Mucosa of descending colon (tissue), 3 donors: Measurements from ENCODE around the gene CNDP2. TPM values are rescaled to one million over a fixed set of nuclear protein-coding genes. Genes with fewer than 3 reads are reported as not detected.
A peak's percentile ranks its signal among the peaks of the same experiment; 100 is the strongest.

Experiments
- ATAC-seq: fragments of 200-7000 bp; cut with Tn5 transposase; one replicate; pipeline ENCODE4 v1.9.1; 2020; ENCODE audit warnings: mild to moderate bottlenecking, moderate library complexity
- DNase-seq, 3 donors: peaks; one replicate each; pipeline ENCODE4 v3.0.0-alpha.2; 2020
- H3K36me3 ChIP-seq: fragments of 200-600 bp; one replicate; pipeline ENCODE4 v1.8.0; 2021; ENCODE audit warnings: low read depth, mild to moderate bottlenecking
- H3K4me1 ChIP-seq: fragments of 200-600 bp; one replicate; pipeline ENCODE4 v1.8.0; 2021; ENCODE audit warnings: low read depth, mild to moderate bottlenecking
- H3K4me3 ChIP-seq: fragments of 200-600 bp; one replicate; pipeline ENCODE4 v1.8.0; 2021; ENCODE audit warnings: mild to moderate bottlenecking
- H3K9me3 ChIP-seq: fragments of 200-600 bp; one replicate; pipeline ENCODE4 v1.8.0; 2021; ENCODE audit warnings: mild to moderate bottlenecking
- intact Hi-C, 2 donors: fragments of 100-400 bp; cut with DNase I in 1 of 2; cut with micrococcal nuclease in 1 of 2; formaldehyde crosslinking; loops; one replicate each; pipeline versions ENCODE4 v1.11.0 to v1.11.1; 2022; cut with DNase I, micrococcal nuclease
- total RNA-seq, 3 donors: library from RNA; stranded (reverse); fragmentation: NEBNext Ultra II Directional in 2 of 3; extraction: Animal tissue kit (Norgen Biotek cat#: 25700) in 2 of 3; gene quantifications; one replicate each; pipeline versions ENCODE4 v1.2.1 to v1.2.4, GENCODE V29; 2021 to 2023
- TF ChIP-seq, protein P1 (sequence below): fragments of 200-600 bp; IDR thresholded peaks from one replicate; pipeline ENCODE4 v1.8.0; 2022; ENCODE audit warnings: antibody characterized with exemption, mild to moderate bottlenecking
- donor health status: DM: no; HTN: no; CAD: no; lungs with moderate emphysema.
- donor health status: DM: no; HTN: no; CAD: no.
- donor health status: DM: no; HTN: yes; CAD: no.

The CNDP2 gene
- total RNA-seq, 3 donors from 2014 or later = 148 to 263 (median 244) TPM

DNA sequence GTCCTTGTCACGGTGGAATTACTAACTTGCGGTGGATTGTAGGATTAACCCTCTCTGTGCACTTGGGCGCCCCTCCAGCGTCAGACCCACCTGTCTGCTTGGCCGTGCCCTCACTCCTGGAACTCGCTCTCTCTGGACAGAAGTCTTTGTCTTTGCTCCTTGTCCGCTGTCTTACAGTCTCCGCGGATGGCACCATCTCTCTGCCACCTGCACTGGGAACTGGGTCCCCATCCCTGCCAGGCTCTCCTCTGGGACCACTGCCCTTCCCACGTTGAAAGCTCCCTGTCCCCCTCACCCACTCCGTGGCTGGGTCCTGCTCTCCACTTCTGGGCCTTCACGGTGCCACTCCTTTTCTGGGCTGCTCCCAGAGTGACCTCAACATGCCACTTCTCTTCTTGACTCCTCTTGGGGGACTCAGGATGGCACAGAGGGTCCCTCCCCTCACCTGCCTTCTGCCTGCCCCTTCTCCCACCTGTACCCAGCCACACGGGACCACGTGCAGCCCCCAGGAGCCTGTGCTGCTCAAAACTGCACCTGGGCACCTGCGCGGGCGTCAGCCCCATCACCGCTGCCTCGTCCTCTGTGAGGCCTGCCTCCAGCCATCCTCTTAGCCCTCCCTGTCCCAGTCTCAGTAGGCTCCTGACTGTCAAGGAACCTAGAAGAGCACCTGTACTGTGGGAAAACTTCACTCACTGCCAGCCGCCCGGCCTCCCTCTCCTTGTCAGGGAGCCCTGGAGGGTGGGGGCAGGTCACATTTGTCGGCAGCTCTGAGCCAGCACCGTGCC, 11.1 kb downstream of the CNDP2 start:
- TF ChIP-seq, protein P1, sequence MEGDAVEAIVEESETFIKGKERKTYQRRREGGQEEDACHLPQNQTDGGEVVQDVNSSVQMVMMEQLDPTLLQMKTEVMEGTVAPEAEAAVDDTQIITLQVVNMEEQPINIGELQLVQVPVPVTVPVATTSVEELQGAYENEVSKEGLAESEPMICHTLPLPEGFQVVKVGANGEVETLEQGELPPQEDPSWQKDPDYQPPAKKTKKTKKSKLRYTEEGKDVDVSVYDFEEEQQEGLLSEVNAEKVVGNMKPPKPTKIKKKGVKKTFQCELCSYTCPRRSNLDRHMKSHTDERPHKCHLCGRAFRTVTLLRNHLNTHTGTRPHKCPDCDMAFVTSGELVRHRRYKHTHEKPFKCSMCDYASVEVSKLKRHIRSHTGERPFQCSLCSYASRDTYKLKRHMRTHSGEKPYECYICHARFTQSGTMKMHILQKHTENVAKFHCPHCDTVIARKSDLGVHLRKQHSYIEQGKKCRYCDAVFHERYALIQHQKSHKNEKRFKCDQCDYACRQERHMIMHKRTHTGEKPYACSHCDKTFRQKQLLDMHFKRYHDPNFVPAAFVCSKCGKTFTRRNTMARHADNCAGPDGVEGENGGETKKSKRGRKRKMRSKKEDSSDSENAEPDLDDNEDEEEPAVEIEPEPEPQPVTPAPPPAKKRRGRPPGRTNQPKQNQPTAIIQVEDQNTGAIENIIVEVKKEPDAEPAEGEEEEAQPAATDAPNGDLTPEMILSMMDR = no peak
- intact Hi-C loops = no loop called here
- H3K9me3 ChIP-seq = no peaks in the 10 kb centered on the region
- ATAC-seq (no peak), DNase-seq (no peak)
- peaks cover 12% of the 10 kb centered on the region for H3K4me1 ChIP-seq
- peaks cover 10% of the 10 kb centered on the region for H3K36me3 ChIP-seq
- no peak overlapping the region for H3K4me3 ChIP-seq

- TF ChIP-seq, protein P1 = no peak
- Histone ChIP-seq H3K9me3 (no peaks in the 10 kb centered on the region), H3K4me3 (no peak overlapping the region), H3K36me3 (peaks cover 10% of the 10 kb centered on the region), H3K4me1 (peaks cover 12% of the 10 kb centered on the region)
- no peak for DNase-seq
- ATAC-seq = no peak
- intact Hi-C loops = no loop called here
Measured at GRCh38 chr18:74507927-74508326, 11.8 kb downstream of the CNDP2 start.

DNA sequence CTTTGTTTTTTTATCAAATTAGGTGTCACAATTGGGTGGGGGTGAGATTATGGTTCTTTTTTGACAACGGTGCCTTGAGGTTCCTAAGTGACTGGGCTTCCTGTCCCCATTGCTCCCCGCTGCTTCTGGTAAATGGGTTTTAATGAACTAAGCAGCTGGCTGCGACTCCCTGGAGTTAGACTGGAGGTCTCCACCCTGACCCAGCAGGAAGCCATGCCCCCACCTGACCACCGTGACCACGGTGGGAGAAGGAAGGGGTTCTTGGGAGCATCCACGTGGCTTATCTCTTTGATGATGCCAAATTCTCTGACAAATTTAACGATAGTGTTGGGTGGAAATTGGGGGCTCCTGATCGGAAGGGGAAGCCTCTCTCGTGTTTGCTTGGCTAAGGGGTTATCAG, 12.2 kb downstream of the CNDP2 start:
- H3K4me3 ChIP-seq = no peak overlapping the region
- intact Hi-C loops = no loop called here
- DNase-seq (no peak), ATAC-seq (no peak)
- H3K9me3 ChIP-seq = no peaks in the 10 kb centered on the region
- H3K36me3 ChIP-seq = peaks cover 10% of the 10 kb centered on the region
- TF ChIP-seq, protein P1 = no peak
- peaks cover 12% of the 10 kb centered on the region for H3K4me1 ChIP-seq

DNA sequence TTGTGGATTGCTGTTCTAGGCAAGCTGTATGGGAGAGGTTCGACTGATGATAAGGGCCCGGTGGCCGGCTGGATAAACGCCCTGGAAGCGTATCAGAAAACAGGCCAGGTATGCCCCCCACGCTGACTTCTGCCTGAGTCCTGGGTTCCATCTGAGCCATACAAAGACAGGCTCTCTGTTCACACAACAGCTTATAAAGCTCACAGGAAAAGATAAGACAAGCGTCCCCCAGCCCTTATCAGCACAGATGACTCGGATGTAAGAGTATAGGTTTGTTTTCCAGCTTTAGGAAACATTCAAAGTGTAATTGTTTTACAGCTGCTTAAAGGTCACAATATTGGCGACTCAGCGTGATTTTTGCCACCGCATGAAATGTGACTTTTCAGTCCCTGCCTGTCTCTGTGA, 12.7 kb downstream of the CNDP2 start:
- DNase-seq = no peak

GRCh38 chr18:74509856-74510769, 13.9 kb downstream of the CNDP2 start:
- Histone ChIP-seq H3K4me1 (peaks cover 12% of the 10 kb centered on the region), H3K36me3 (peaks cover 10% of the 10 kb centered on the region), H3K9me3 (no peaks in the 10 kb centered on the region), H3K4me3 (no peak overlapping the region)
- ATAC-seq (no peak), DNase-seq (no peak)
- TF ChIP-seq, protein P1 = no peak
- intact Hi-C loops = no loop called here

More for the DNA sequence above, 12.7 kb downstream of the CNDP2 start:
- Histone ChIP-seq H3K9me3 (no peaks in the 10 kb centered on the region), H3K4me1 (peaks cover 12% of the 10 kb centered on the region), H3K36me3 (peaks cover 10% of the 10 kb centered on the region), H3K4me3 (no peak overlapping the region)
- intact Hi-C loops = no loop called here
- TF ChIP-seq, protein P1 = no peak
- peak; percentile 80 for ATAC-seq
